SU-DHL-6 (cell line): ENCODE measurements around the gene KIF13A.

Experiments
- EZH2phosphoT487 ChIP-seq: fragments of 200-600 bp; sonication (generic), shearing (Covaris generic); conservative IDR thresholded peaks from 2 replicates; pipeline ENCODE4 v1.6.1; 2018; ENCODE audit warnings: mild to moderate bottlenecking, antibody characterized with exemption, low read length, moderate library complexity, mixed read lengths
- TF ChIP-seq, protein P1 (sequence below): fragments of 200-600 bp; sonication (generic); IDR thresholded peaks from one replicate; pipeline ENCODE4 v1.5.1; 2017; ENCODE audit warnings: antibody characterized with exemption, mild to moderate bottlenecking, low read length, moderate library complexity; ENCODE audit not compliant: insufficient read depth, poor library complexity, severe bottlenecking

DNA sequence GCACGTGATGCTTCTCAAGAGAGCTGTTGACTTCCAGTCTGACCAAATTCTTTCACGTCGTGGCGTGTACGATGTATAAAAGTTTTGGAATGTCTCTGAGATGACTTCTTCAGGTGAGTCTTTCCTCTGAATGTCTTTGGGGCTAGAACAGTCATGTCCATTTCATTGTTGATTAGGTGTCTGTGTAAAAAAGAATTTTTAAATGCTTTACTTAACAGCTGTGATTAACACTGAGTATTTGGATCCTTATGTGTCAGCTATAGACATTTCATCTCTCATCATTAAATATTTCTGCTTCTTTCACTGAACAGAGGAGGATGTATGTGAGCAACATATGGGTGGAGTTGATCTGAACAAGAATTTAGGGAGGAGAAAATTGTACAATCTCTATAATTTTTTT, 29.3 kb upstream of the KIF13A start:
- TF ChIP-seq, protein P1, sequence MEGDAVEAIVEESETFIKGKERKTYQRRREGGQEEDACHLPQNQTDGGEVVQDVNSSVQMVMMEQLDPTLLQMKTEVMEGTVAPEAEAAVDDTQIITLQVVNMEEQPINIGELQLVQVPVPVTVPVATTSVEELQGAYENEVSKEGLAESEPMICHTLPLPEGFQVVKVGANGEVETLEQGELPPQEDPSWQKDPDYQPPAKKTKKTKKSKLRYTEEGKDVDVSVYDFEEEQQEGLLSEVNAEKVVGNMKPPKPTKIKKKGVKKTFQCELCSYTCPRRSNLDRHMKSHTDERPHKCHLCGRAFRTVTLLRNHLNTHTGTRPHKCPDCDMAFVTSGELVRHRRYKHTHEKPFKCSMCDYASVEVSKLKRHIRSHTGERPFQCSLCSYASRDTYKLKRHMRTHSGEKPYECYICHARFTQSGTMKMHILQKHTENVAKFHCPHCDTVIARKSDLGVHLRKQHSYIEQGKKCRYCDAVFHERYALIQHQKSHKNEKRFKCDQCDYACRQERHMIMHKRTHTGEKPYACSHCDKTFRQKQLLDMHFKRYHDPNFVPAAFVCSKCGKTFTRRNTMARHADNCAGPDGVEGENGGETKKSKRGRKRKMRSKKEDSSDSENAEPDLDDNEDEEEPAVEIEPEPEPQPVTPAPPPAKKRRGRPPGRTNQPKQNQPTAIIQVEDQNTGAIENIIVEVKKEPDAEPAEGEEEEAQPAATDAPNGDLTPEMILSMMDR, result no peak
- no peak for TF ChIP-seq EZH2phosphoT487
